ENCODE measurements around the gene NRSN2. TPM values are rescaled to one million over a fixed set of nuclear protein-coding genes. Genes with fewer than 3 reads are reported as not detected.

The NRSN2 gene
- total RNA-seq, 4 donors from 2014 or later = 3.7 to 13.8 (median 7.2) TPM

- Histone ChIP-seq H3K36me3 (peaks cover 0 to 32% (median 8%) of the 10 kb centered on the region in 3 donors), H3K27ac (peak overlapping the region; percentile 80 to 96 (median 91)), H3K9me3 (peaks cover 0 to 7% (median 0%) of the 10 kb centered on the region in 3 donors), H3K4me3 (peak overlapping the region; percentile 68 to 78 (median 76)), H3K4me1 (peaks cover 6 to 34% (median 8%) of the 10 kb centered on the region in 3 donors), H3K27me3 (no peaks in the 10 kb centered on the region)
- DNase-seq = no peak
- intact Hi-C loops (cut with DNase I) = loop anchor here (10.0 kb wide), 1 partner anchor 308 kb away; the partner anchor contains the start of gene SRXN1
- TF ChIP-seq POLR2A (IDR thresholded peaks at IDR 0.05) (no peak), CTCF (IDR thresholded peaks at IDR 0.05) (no peak)
- WGBS, 2 donors = 0% methylated on average over 3 of the region's 19 CpGs; no CpG with 5 or more reads in 1 of the 2 donors
Measured at GRCh38 chr20:347317-347639, 367 bp downstream of the NRSN2 start.

GRCh38 chr20:347640-348484, 951 bp downstream of the NRSN2 start:
- 0% methylated on average over 23 to 30 of the region's 61 CpGs for WGBS, 2 donors
- peak overlapping the region; percentile 80 to 96 (median 91) for H3K27ac ChIP-seq
- peaks cover 0 to 3% (median 0%) of the 10 kb centered on the region in 3 donors for H3K9me3 ChIP-seq
- peak overlapping the region; percentile 68 to 78 (median 76) for H3K4me3 ChIP-seq
- H3K27me3 ChIP-seq = no peaks in the 10 kb centered on the region
- peaks cover 0 to 32% (median 8%) of the 10 kb centered on the region in 3 donors for H3K36me3 ChIP-seq
- TF ChIP-seq CTCF (IDR thresholded peaks at IDR 0.05) (no peak), POLR2A (IDR thresholded peaks at IDR 0.05) (peak in 2 of 4 donors; percentile 19 to 38)
- intact Hi-C loops (cut with DNase I) = loop anchor here (10.0 kb wide), 1 partner anchor 307 kb away; the partner anchor contains the start of gene SRXN1
- peaks cover 6 to 34% (median 8%) of the 10 kb centered on the region in 3 donors for H3K4me1 ChIP-seq
- no peak for DNase-seq

- H3K27ac ChIP-seq = peak overlapping the region in 1 of 4 donors; percentile 93
- no peak for DNase-seq
- intact Hi-C loops (cut with DNase I) = loop anchor here (10.0 kb wide), 1 partner anchor 306 kb away; the partner anchor contains the start of gene SRXN1
- H3K4me3 ChIP-seq = no peak overlapping the region
- H3K27me3 ChIP-seq = no peaks in the 10 kb centered on the region
- H3K36me3 ChIP-seq = peaks cover 0 to 39% (median 8%) of the 10 kb centered on the region in 3 donors
- TF ChIP-seq POLR2A (IDR thresholded peaks at IDR 0.05) (no peak), CTCF (IDR thresholded peaks at IDR 0.05) (no peak)
- 95 to 96% methylated on average over 6 to 14 of the region's 19 CpGs for WGBS, 2 donors
- H3K9me3 ChIP-seq = no peaks in the 10 kb centered on the region
- H3K4me1 ChIP-seq = peaks cover 6 to 35% (median 9%) of the 10 kb centered on the region in 3 donors
Measured at GRCh38 chr20:348972-349841, 2.3 kb downstream of the NRSN2 start.

GRCh38 chr20:353166-353565, 6.3 kb downstream of the NRSN2 start:
- no peak overlapping the region for H3K4me3 ChIP-seq
- H3K9me3 ChIP-seq = no peaks in the 10 kb centered on the region
- no peaks in the 10 kb centered on the region for H3K27me3 ChIP-seq
- no peak overlapping the region for H3K27ac ChIP-seq
- H3K4me1 ChIP-seq = peaks cover 0 to 19% (median 7%) of the 10 kb centered on the region in 3 donors
- DNase-seq = no peak
- H3K36me3 ChIP-seq = peaks cover 0 to 30% (median 8%) of the 10 kb centered on the region in 3 donors
- TF ChIP-seq CTCF (IDR thresholded peaks at IDR 0.05) = no peak
- TF ChIP-seq POLR2A (IDR thresholded peaks at IDR 0.05) = no peak
- 80 to 90% methylated on average over 2 to 6 of the region's 13 CpGs for WGBS, 2 donors
- intact Hi-C loops (cut with DNase I) = loop anchor here (5.0 kb wide), 1 partner anchor 124 kb away; no protein-coding TSS in a partner anchor
